ENCODE measurements around the gene EYS. TPM values are rescaled to one million over a fixed set of nuclear protein-coding genes. Genes with fewer than 3 reads are reported as not detected.

Gene EYS
- total RNA-seq, 1 experiment from 2014 or later = 1.5 TPM

GRCh38 chr6:64983089-64983488, 723.9 kb downstream of the EYS start:
- POLR2A ChIA-PET = no interaction called here
- no peaks in the 10 kb centered on the region for H3K27me3 Mint-ChIP-seq (ENCODE audit: insufficient read depth, unreplicated experiment)
- CTCF ChIA-PET = no interaction called here
- intact Hi-C loops (cut with micrococcal nuclease) = no loop called here
- no peaks in the 10 kb centered on the region for H3K36me3 Mint-ChIP-seq (ENCODE audit: insufficient read depth, unreplicated experiment)
- DNase-seq (ENCODE audit: unreplicated experiment) = no peak
- BruUV-seq (replicated peaks) = no TSS peak
- H3K9me3 Mint-ChIP-seq (ENCODE audit: unreplicated experiment) = no peaks in the 10 kb centered on the region
- H3K4me3 Mint-ChIP-seq (ENCODE audit: unreplicated experiment) = no peak overlapping the region
- no peak for TF ChIP-seq CTCF (IDR thresholded peaks at IDR 0.05; ENCODE audit: unreplicated experiment)
- H3K4me1 Mint-ChIP-seq (ENCODE audit: insufficient read depth, unreplicated experiment) = no peaks in the 10 kb centered on the region
- H3K27ac Mint-ChIP-seq (ENCODE audit: low read depth, unreplicated experiment) = no peak overlapping the region

- DNase-seq (ENCODE audit: unreplicated experiment) = no peak
- Mint-ChIP-seq H3K4me3 (ENCODE audit: unreplicated experiment) (no peak overlapping the region), H3K9me3 (ENCODE audit: unreplicated experiment) (no peaks in the 10 kb centered on the region), H3K4me1 (ENCODE audit: insufficient read depth, unreplicated experiment) (peaks cover 5% of the 10 kb centered on the region), H3K27me3 (ENCODE audit: insufficient read depth, unreplicated experiment) (no peaks in the 10 kb centered on the region), H3K36me3 (ENCODE audit: insufficient read depth, unreplicated experiment) (no peaks in the 10 kb centered on the region), H3K27ac (ENCODE audit: low read depth, unreplicated experiment) (no peak overlapping the region)
- intact Hi-C loops (cut with micrococcal nuclease) = no loop called here
- CTCF ChIA-PET = no interaction called here
- TF ChIP-seq CTCF (IDR thresholded peaks at IDR 0.05; ENCODE audit: unreplicated experiment) = no peak
- no TSS peak for BruUV-seq (replicated peaks)
- POLR2A ChIA-PET = no interaction called here
Measured at GRCh38 chr6:64973142-64973541, 733.9 kb downstream of the EYS start.

- Mint-ChIP-seq H3K4me1 (ENCODE audit: insufficient read depth, unreplicated experiment) (peaks cover 5% of the 10 kb centered on the region), H3K36me3 (ENCODE audit: insufficient read depth, unreplicated experiment) (no peaks in the 10 kb centered on the region), H3K27me3 (ENCODE audit: insufficient read depth, unreplicated experiment) (no peaks in the 10 kb centered on the region), H3K4me3 (ENCODE audit: unreplicated experiment) (no peak overlapping the region), H3K9me3 (ENCODE audit: unreplicated experiment) (no peaks in the 10 kb centered on the region), H3K27ac (ENCODE audit: low read depth, unreplicated experiment) (no peak overlapping the region)
- intact Hi-C loops (cut with micrococcal nuclease) = no loop called here
- no peak for DNase-seq (ENCODE audit: unreplicated experiment)
- ChIA-PET POLR2A (interaction anchor here (0.6 kb wide), 2 partner anchors 15 to 1541 kb away, joined by 3 to 4 read pairs; no protein-coding TSS in a partner anchor), CTCF (interaction anchor here (0.5 to 0.7 kb wide), 2 partner anchors 902 to 1066 kb away, joined by 3 to 5 read pairs; no protein-coding TSS in a partner anchor)
- no peak for TF ChIP-seq CTCF (IDR thresholded peaks at IDR 0.05; ENCODE audit: unreplicated experiment)
- BruUV-seq (replicated peaks) = no TSS peak
Measured at GRCh38 chr6:64969139-64969538, 737.9 kb downstream of the EYS start.

GRCh38 chr6:64955435-64955848, 751.6 kb downstream of the EYS start:
- Mint-ChIP-seq H3K9me3 (ENCODE audit: unreplicated experiment) (peaks cover 7% of the 10 kb centered on the region), H3K4me1 (ENCODE audit: insufficient read depth, unreplicated experiment) (no peaks in the 10 kb centered on the region), H3K36me3 (ENCODE audit: insufficient read depth, unreplicated experiment) (peaks cover 3% of the 10 kb centered on the region), H3K27ac (ENCODE audit: low read depth, unreplicated experiment) (no peak overlapping the region), H3K4me3 (ENCODE audit: unreplicated experiment) (no peak overlapping the region), H3K27me3 (ENCODE audit: insufficient read depth, unreplicated experiment) (no peaks in the 10 kb centered on the region)
- ChIA-PET POLR2A (no interaction called here), CTCF (no interaction called here)
- no peak for DNase-seq (ENCODE audit: unreplicated experiment)
- intact Hi-C loops (cut with micrococcal nuclease) = no loop called here
- TF ChIP-seq CTCF (IDR thresholded peaks at IDR 0.05; ENCODE audit: unreplicated experiment) = no peak
- no TSS peak for BruUV-seq (replicated peaks)

Measured in MCF 10A (cell line).